Measurements from ENCODE around the gene ANKS1A.

ANKS1A gene

GRCh38 chr6:35058865-35059522 lies 169.9 kb downstream of the ANKS1A start:
- FAIRE-seq, result no peak

GRCh38 chr6:35059596-35060345 lies 170.7 kb downstream of the ANKS1A start:
- no peak for FAIRE-seq

GRCh38 chr6:35061102-35061615 lies 172.1 kb downstream of the ANKS1A start:
- FAIRE-seq, result no peak

GRCh38 chr6:35061651-35062410 lies 172.8 kb downstream of the ANKS1A start:
- no peak for FAIRE-seq

- no peak for FAIRE-seq
These were observed 173.9 kb downstream of the ANKS1A start for GRCh38 chr6:35062676-35063574.

- FAIRE-seq, result no peak
These were observed 174.7 kb downstream of the ANKS1A start for GRCh38 chr6:35063701-35064280.

- no peak for FAIRE-seq
These were observed 175.2 kb downstream of the ANKS1A start for GRCh38 chr6:35064290-35064689.

GRCh38 chr6:35064757-35065440 lies 175.8 kb downstream of the ANKS1A start:
- FAIRE-seq, result no peak

GRCh38 chr6:35065441-35065800 lies 176.4 kb downstream of the ANKS1A start:
- no peak for FAIRE-seq

GRCh38 chr6:35065870-35066269 lies 176.8 kb downstream of the ANKS1A start:
- no peak for FAIRE-seq

GRCh38 chr6:35067234-35067633 lies 178.2 kb downstream of the ANKS1A start:
- FAIRE-seq, result no peak

GRCh38 chr6:35068206-35068605 lies 179.2 kb downstream of the ANKS1A start:
- FAIRE-seq, result no peak

GRCh38 chr6:35068644-35069043 lies 179.6 kb downstream of the ANKS1A start:
- FAIRE-seq, result no peak

GRCh38 chr6:35069262-35069661 lies 180.2 kb downstream of the ANKS1A start:
- FAIRE-seq, result no peak

- FAIRE-seq, result no peak
These were observed 181.1 kb downstream of the ANKS1A start for GRCh38 chr6:35070111-35070510.

GRCh38 chr6:35071347-35071994 lies 182.4 kb downstream of the ANKS1A start:
- no peak for FAIRE-seq

GRCh38 chr6:35072051-35072697 lies 183.1 kb downstream of the ANKS1A start:
- FAIRE-seq, result no peak

- FAIRE-seq, result no peak
These were observed 183.6 kb downstream of the ANKS1A start for GRCh38 chr6:35072698-35073055.

- no peak for FAIRE-seq
These were observed 184.2 kb downstream of the ANKS1A start for GRCh38 chr6:35073211-35073610.

- no peak for FAIRE-seq
These were observed 184.9 kb downstream of the ANKS1A start for GRCh38 chr6:35073766-35074471.
